Muscle of leg (tissue), 11 donors: ENCODE results near the gene TAF1D. TPM values are rescaled to one million over a fixed set of nuclear protein-coding genes. Genes with fewer than 3 reads are reported as not detected.

ENCODE experiments used
- DNase-seq: peaks from one replicate; pipeline ENCODE4 v3.0.0; 2013
- H3K27ac ChIP-seq: one replicate; pipeline ENCODE4 v1.5.1; 2013; ENCODE audit warnings: mild to moderate bottlenecking, low read length, control low read depth
- H3K27me3 ChIP-seq: one replicate; pipeline ENCODE4 v1.6.1; 2013; ENCODE audit warnings: low read length; ENCODE audit not compliant: control insufficient read depth, insufficient read depth
- H3K36me3 ChIP-seq: one replicate; pipeline ENCODE4 v1.6.1; 2013; ENCODE audit warnings: low read length; ENCODE audit not compliant: control insufficient read depth, insufficient read depth
- H3K4me1 ChIP-seq: one replicate; pipeline ENCODE4 v1.6.1; 2013; ENCODE audit warnings: low read length; ENCODE audit not compliant: control insufficient read depth, insufficient read depth
- H3K4me3 ChIP-seq: one replicate; pipeline ENCODE4 v1.5.1; 2013; ENCODE audit warnings: low read length, control low read depth
- H3K9me3 ChIP-seq: replicated peaks from 2 replicates; pipeline ENCODE4 v1.6.1; 2013; ENCODE audit warnings: low read depth, low read length; ENCODE audit not compliant: control insufficient read depth
- WGBS: methylation state at CpG from one replicate; pipeline ENCODE4 v1.1.5; 2013; ENCODE audit warnings: missing lambda C conversion rate; ENCODE audit not compliant: insufficient coverage; 5-methylcytosine and 5-hydroxymethylcytosine counted together
- polyA plus RNA-seq, 8 donors: library from polyadenylated mRNA; unstranded; fragments of 120-200 nt; gene quantifications; one replicate each; pipeline versions ENCODE4 v1.2.1 to v1.2.3, GENCODE V29; 2013; ENCODE audit warnings: inconsistent platforms in 1 of 8, low replicate concordance in 1 of 8; ENCODE audit not compliant: insufficient read length in 8 of 8, insufficient read depth in 1 of 8
- total RNA-seq: library from RNA; stranded (reverse); fragments of 120-200 nt; gene quantifications from one replicate; pipeline ENCODE4 v1.2.4, GENCODE V29; 2013

Gene TAF1D
- total and polyA plus RNA-seq, 9 donors = 81.9 to 122 (median 96.1) TPM

GRCh38 chr11:93729129-93729616 lies 12.1 kb downstream of the TAF1D start:
- Histone ChIP-seq H3K4me1 (no peaks in the 10 kb centered on the region), H3K4me3 (no peak overlapping the region), H3K27me3 (no peaks in the 10 kb centered on the region), H3K9me3 (no peaks in the 10 kb centered on the region), H3K27ac (no peak overlapping the region), H3K36me3 (peaks cover 36% of the 10 kb centered on the region)
- no CpG with 5 or more reads among the region's 5 CpGs for WGBS
- DNase-seq = no peak

GRCh38 chr11:93728792-93729128 lies 12.5 kb downstream of the TAF1D start:
- Histone ChIP-seq H3K9me3 (no peaks in the 10 kb centered on the region), H3K27ac (no peak overlapping the region), H3K4me3 (no peak overlapping the region), H3K27me3 (no peaks in the 10 kb centered on the region), H3K4me1 (no peaks in the 10 kb centered on the region), H3K36me3 (peaks cover 36% of the 10 kb centered on the region)
- WGBS = 100% methylated on average over 1 of the region's 2 CpGs
- DNase-seq = no peak

- DNase-seq = no peak
- no CpG with 5 or more reads among the region's 4 CpGs for WGBS
- Histone ChIP-seq H3K27me3 (no peaks in the 10 kb centered on the region), H3K36me3 (peaks cover 31% of the 10 kb centered on the region), H3K4me3 (no peak overlapping the region), H3K27ac (no peak overlapping the region), H3K9me3 (no peaks in the 10 kb centered on the region), H3K4me1 (no peaks in the 10 kb centered on the region)
These were observed 13.1 kb downstream of the TAF1D start for GRCh38 chr11:93727985-93728791.

GRCh38 chr11:93724089-93724488 lies 17.2 kb downstream of the TAF1D start:
- Histone ChIP-seq H3K9me3 (no peaks in the 10 kb centered on the region), H3K27ac (no peak overlapping the region), H3K4me3 (no peak overlapping the region), H3K27me3 (no peaks in the 10 kb centered on the region), H3K36me3 (peaks cover 28% of the 10 kb centered on the region), H3K4me1 (no peaks in the 10 kb centered on the region)
- DNase-seq = no peak
- WGBS = no CpG with 5 or more reads among the region's 1 CpG

- WGBS = 90% methylated on average over 2 of the region's 7 CpGs
- no peak overlapping the region for H3K27ac ChIP-seq
- DNase-seq = no peak
- no peaks in the 10 kb centered on the region for H3K9me3 ChIP-seq
- H3K4me1 ChIP-seq = no peaks in the 10 kb centered on the region
- H3K27me3 ChIP-seq = no peaks in the 10 kb centered on the region
- no peak overlapping the region for H3K4me3 ChIP-seq
- peaks cover 33% of the 10 kb centered on the region for H3K36me3 ChIP-seq
These were observed 20.8 kb downstream of the TAF1D start for GRCh38 chr11:93720522-93720921.

- peaks cover 40% of the 10 kb centered on the region for H3K36me3 ChIP-seq
- WGBS = no CpG with 5 or more reads among the region's 4 CpGs
- H3K27me3 ChIP-seq = no peaks in the 10 kb centered on the region
- H3K4me1 ChIP-seq = no peaks in the 10 kb centered on the region
- no peak overlapping the region for H3K27ac ChIP-seq
- DNase-seq = no peak
- no peak overlapping the region for H3K4me3 ChIP-seq
- no peaks in the 10 kb centered on the region for H3K9me3 ChIP-seq
These were observed 22.0 kb downstream of the TAF1D start for GRCh38 chr11:93719310-93719709.

- no peak overlapping the region for H3K4me3 ChIP-seq
- DNase-seq = no peak
- 83% methylated on average over 2 of the region's 4 CpGs for WGBS
- H3K4me1 ChIP-seq = no peaks in the 10 kb centered on the region
- H3K27ac ChIP-seq = no peak overlapping the region
- peaks cover 40% of the 10 kb centered on the region for H3K36me3 ChIP-seq
- H3K9me3 ChIP-seq = no peaks in the 10 kb centered on the region
- no peaks in the 10 kb centered on the region for H3K27me3 ChIP-seq
These were observed 23.2 kb downstream of the TAF1D start for GRCh38 chr11:93718057-93718563.

- Histone ChIP-seq H3K27ac (no peak overlapping the region), H3K9me3 (no peaks in the 10 kb centered on the region), H3K4me1 (no peaks in the 10 kb centered on the region), H3K4me3 (no peak overlapping the region), H3K36me3 (peaks cover 39% of the 10 kb centered on the region), H3K27me3 (no peaks in the 10 kb centered on the region)
- DNase-seq = no peak
- WGBS = no CpG with 5 or more reads among the region's 1 CpG
These were observed 23.8 kb downstream of the TAF1D start for GRCh38 chr11:93717501-93717900.

- H3K27ac ChIP-seq = no peak overlapping the region
- H3K4me3 ChIP-seq = no peak overlapping the region
- peaks cover 31% of the 10 kb centered on the region for H3K36me3 ChIP-seq
- no peaks in the 10 kb centered on the region for H3K4me1 ChIP-seq
- DNase-seq = no peak
- WGBS = 85% methylated on average over 2 of the region's 4 CpGs
- no peaks in the 10 kb centered on the region for H3K27me3 ChIP-seq
- no peaks in the 10 kb centered on the region for H3K9me3 ChIP-seq
These were observed 25.4 kb downstream of the TAF1D start for GRCh38 chr11:93715797-93716396.

GRCh38 chr11:93712678-93713077 lies 28.6 kb downstream of the TAF1D start:
- Histone ChIP-seq H3K27ac (no peak overlapping the region), H3K4me3 (no peak overlapping the region), H3K9me3 (peaks cover 14% of the 10 kb centered on the region), H3K27me3 (no peaks in the 10 kb centered on the region), H3K36me3 (peaks cover 30% of the 10 kb centered on the region), H3K4me1 (no peaks in the 10 kb centered on the region)
- no peak for DNase-seq
